GM12878 (cell line): ENCODE data around the gene DNAAF3. TPM values are rescaled to one million over a fixed set of nuclear protein-coding genes. Genes with fewer than 3 reads are reported as not detected.

Source experiments
- ATAC-seq: fragments of 200-7000 bp; cut with Tn5 transposase; 3 replicates; pipeline ENCODE4 v1.9.1; 2020; ENCODE audit warnings: mild to moderate bottlenecking, moderate library complexity
- BruUV-seq: library from RNA; stranded (reverse); fragments of 400-500 nt; replicated peaks from 2 replicates; lab custom pipeline; 2021; lab: Mats Ljungman, UMichigan
- CTCF ChIA-PET: fragments of 300-600 bp; sonication (Branson Sonifier 250); formaldehyde crosslinking; extraction: SDS; loops from one replicate; lab custom pipeline; 2021; ENCODE audit warnings: inconsistent platforms; lab: Yijun Ruan, JAX
- POLR2A ChIA-PET: fragments of 350-600 bp; formaldehyde crosslinking; extraction: SDS; loops from one replicate; lab custom pipeline; 2021; ENCODE audit warnings: inconsistent platforms; lab: Charles Lee
- RAD21 ChIA-PET: fragments of 300-600 bp; sonication (Branson Sonifier 250); formaldehyde crosslinking; loops from one replicate; lab custom pipeline; 2023; ENCODE audit warnings: antibody characterized with exemption; ENCODE audit not compliant: unreplicated experiment; lab: Charles Lee
- SMC1A ChIA-PET: fragments of 300-600 bp; sonication (Branson Sonifier 250); formaldehyde crosslinking; loops from one replicate; lab custom pipeline; 2023; ENCODE audit not compliant: unreplicated experiment, uncharacterized antibody; lab: Charles Lee
- DNase-seq: peaks from one replicate; pipeline ENCODE4 v3.0.0-alpha.2; 2011; ENCODE audit warnings: low read depth, low spot score
- FAIRE-seq: peaks from 3 replicates; lab custom pipeline; 2011; peaks lifted over from hg19 to GRCh38; lab: Jason Lieb, UNC
- H2AFZ ChIP-seq: 2 replicates; pipeline ENCODE4 v1.6.0; 2011; ENCODE audit warnings: low read depth, low read length, control low read depth; ENCODE audit not compliant: control insufficient read depth
- H3K27ac ChIP-seq: 2 replicates; pipeline ENCODE4 v1.5.1; 2011; ENCODE audit warnings: control low read depth; ENCODE audit not compliant: control insufficient read depth, insufficient read depth
- H3K27me3 ChIP-seq, 2 experiments: replicated peaks in 1 of 2; 2 replicates each; pipeline versions ENCODE4 v1.6.0 to v1.6.1; 2011; ENCODE audit warnings: low read length in 1 of 2; ENCODE audit not compliant: control insufficient read depth in 2 of 2, insufficient read depth in 2 of 2
- H3K36me3 ChIP-seq, 2 experiments: 2 replicates each; pipeline ENCODE4 v1.5.1; 2011; ENCODE audit warnings: low read length in 1 of 2; ENCODE audit not compliant: control insufficient read depth in 2 of 2, insufficient read depth in 2 of 2
- H3K4me1 ChIP-seq: 2 replicates; pipeline ENCODE4 v1.6.1; 2011; ENCODE audit warnings: mild to moderate bottlenecking, low read length, moderate library complexity, mixed read lengths; ENCODE audit not compliant: control insufficient read depth, insufficient read depth
- H3K4me2 ChIP-seq: 2 replicates; pipeline ENCODE4 v1.6.0; 2011; ENCODE audit warnings: control low read depth; ENCODE audit not compliant: control insufficient read depth, insufficient read depth
- H3K4me3 ChIP-seq: fragments of 200-600 bp; sonication (generic); 2 replicates; pipeline ENCODE4 v1.5.1; 2016
- H3K79me2 ChIP-seq: 2 replicates; pipeline ENCODE4 v1.6.0; 2011; ENCODE audit warnings: low read length; ENCODE audit not compliant: control insufficient read depth, insufficient read depth
- H3K9ac ChIP-seq: 2 replicates; pipeline ENCODE4 v1.8.0; 2011; ENCODE audit warnings: low read length, control low read depth, mixed read lengths; ENCODE audit not compliant: control insufficient read depth, insufficient read depth
- H3K9me3 ChIP-seq: replicated peaks from 3 replicates; pipeline ENCODE4 v1.5.1; 2011; ENCODE audit warnings: mild to moderate bottlenecking, low read length; ENCODE audit not compliant: control insufficient read depth, insufficient read depth
- H4K20me1 ChIP-seq: 2 replicates; pipeline ENCODE4 v1.6.0; 2011; ENCODE audit not compliant: control insufficient read depth, insufficient read depth
- BMI1 ChIP-seq: fragments of 450-650 bp; IDR thresholded peaks from 2 replicates; pipeline ENCODE4 v1.6.1; 2016; ENCODE audit warnings: mild to moderate bottlenecking, moderate library complexity, borderline replicate concordance
- CBFB ChIP-seq: IDR thresholded peaks from 2 replicates; pipeline ENCODE4 v1.6.1; 2016; ENCODE audit warnings: antibody characterized with exemption, low read depth
- CHD2 ChIP-seq: IDR thresholded peaks from 2 replicates; pipeline ENCODE4 v1.6.1; 2011; ENCODE audit warnings: low read depth, low read length, improper control_type of control experiment, borderline replicate concordance
- CTCF ChIP-seq, 3 experiments: IDR thresholded peaks in 2 of 3; conservative IDR thresholded peaks in 1 of 3; 2 replicates each; pipeline ENCODE4 v1.5.1; 2011; ENCODE audit warnings: low read depth in 3 of 3, low read length in 3 of 3, mild to moderate bottlenecking in 3 of 3, control low read depth in 2 of 3, moderate library complexity in 2 of 3, inconsistent platforms in 1 of 3, mixed read lengths in 1 of 3; ENCODE audit not compliant: control insufficient read depth in 2 of 3, insufficient read depth in 1 of 3; ENCODE audit errors: extremely low read depth in 1 of 3
- DPF2 ChIP-seq: fragments of 450-650 bp; IDR thresholded peaks from 2 replicates; pipeline ENCODE4 v1.6.1; 2017; ENCODE audit warnings: mild to moderate bottlenecking
- MTA3 ChIP-seq: IDR thresholded peaks from 2 replicates; pipeline ENCODE4 v1.6.1; 2012; ENCODE audit warnings: low read length, inconsistent platforms, borderline replicate concordance
- POLR2A ChIP-seq: IDR thresholded peaks from 2 replicates; pipeline ENCODE4 v1.6.1; 2011; ENCODE audit warnings: low read depth, mild to moderate bottlenecking, low read length
- RAD21 ChIP-seq: IDR thresholded peaks from 2 replicates; pipeline ENCODE4 v1.6.1; 2011; ENCODE audit warnings: mild to moderate bottlenecking, low read depth, low read length, moderate library complexity; ENCODE audit not compliant: insufficient read depth
- SMC3 ChIP-seq: IDR thresholded peaks from 2 replicates; pipeline ENCODE4 v1.6.1; 2011; ENCODE audit warnings: low read length, improper control_type of control experiment, borderline replicate concordance
- STAT3 ChIP-seq: IDR thresholded peaks from 2 replicates; pipeline ENCODE4 v1.6.1; 2011; ENCODE audit warnings: low read depth, low read length, improper control_type of control experiment
- SUZ12 ChIP-seq: fragments of 200-600 bp; sonication (generic); IDR thresholded peaks from one replicate; pipeline ENCODE4 v1.6.1; 2018; ENCODE audit warnings: antibody characterized with exemption, mild to moderate bottlenecking; ENCODE audit not compliant: unreplicated experiment
- ZNF207 ChIP-seq: fragments of 450-650 bp; IDR thresholded peaks from 2 replicates; pipeline ENCODE4 v1.6.1; 2014; ENCODE audit warnings: antibody characterized with exemption, mild to moderate bottlenecking, borderline replicate concordance
- WGBS: methylation state at CpG from one replicate; pipeline ENCODE4 v1.1.6; 2016; ENCODE audit warnings: low lambda C conversion rate; ENCODE audit not compliant: insufficient replicate concordance, insufficient coverage; ENCODE audit errors: missing lambda C conversion rate; 5-methylcytosine and 5-hydroxymethylcytosine counted together
- in situ Hi-C: fragments of 300-500 bp; cut with MboI; formaldehyde crosslinking; loops from 9 replicates; pipeline ENCODE4 v1.14.3; 2018; ENCODE audit warnings: mixed read lengths
- intact Hi-C: fragments of 100-400 bp; cut with micrococcal nuclease; formaldehyde crosslinking; loops from one replicate; pipeline ENCODE4 v1.14.2; 2022; ENCODE audit not compliant: unreplicated experiment
- polyA plus RNA-seq, 11 experiments: library from polyadenylated mRNA; depleted of rRNA in 4 of 11; unstranded in 6 of 11; stranded (reverse) in 5 of 11; fragments of >200 nt; fragmentation: Nextera tagmentation in 4 of 11; fragmentation: Illumina TruSeq in 1 of 11; extraction: Ambion mirVana in 4 of 11; extraction: Trizol in 1 of 11; gene quantifications; 1 replicate in 1 of 11; 2 replicates in 10 of 11; pipeline versions ENCODE4 v1.2.1 to v1.2.3, GENCODE V29; 2011 to 2016; ENCODE audit warnings: inconsistent platforms in 2 of 11, missing spikeins in 2 of 11, low read depth in 1 of 11
- total RNA-seq, 4 experiments: library from RNA; depleted of rRNA in 3 of 4; stranded (reverse); fragments of >200 nt in 3 of 4; fragmentation: Illumina TruSeq in 1 of 4; extraction: Trizol in 1 of 4; gene quantifications; 2 replicates each; pipeline versions ENCODE4 v1.2.1 to v1.2.3, GENCODE V29; 2013 to 2021

DNAAF3 gene
- total and polyA plus RNA-seq, 10 of the 15 experiments (the other 5 are each of a cell fraction or from before 2014, with no cell fraction given), result not detected

- in situ Hi-C loops (no loop called here), intact Hi-C loops (no loop called here)
- CTCF ChIA-PET, result interaction anchor here (0.6 to 2.0 kb wide), 6 partner anchors 11 to 357 kb away, joined by 3 to 11 read pairs (median 3); no protein-coding TSS in a partner anchor
- FAIRE-seq, result no peak
- DNase-seq, result no peak
- Histone ChIP-seq H3K4me3 (no peak overlapping the region), H2AFZ (no peak overlapping the region), H3K27ac (no peak overlapping the region), H3K4me2 (no peak overlapping the region), H3K79me2 (no peaks in the 10 kb centered on the region), H3K9ac (no peak overlapping the region), H3K36me3 (no peaks in the 10 kb centered on the region), H3K9me3 (no peaks in the 10 kb centered on the region; the same call in 2 of the 3 replicates), H3K27me3 (no peaks in the 10 kb centered on the region; a peak in 2 of 4 replicates), H4K20me1 (no peaks in the 10 kb centered on the region), H3K4me1 (no peaks in the 10 kb centered on the region)
- no peak for TF ChIP-seq BMI1
- TF ChIP-seq CHD2, result no peak
- no peak for TF ChIP-seq ZNF207
- RAD21 ChIA-PET, result interaction anchor here (0.6 to 1.3 kb wide), 2 partner anchors 13 to 485 kb away, joined by 3 read pairs; no protein-coding TSS in a partner anchor
- peak; percentile 19; the same call in 2 of the 3 replicates for ATAC-seq
- SMC1A ChIA-PET, result no interaction called here
- no TSS peak for BruUV-seq
- 30% methylated on average over 9 of the region's 27 CpGs for WGBS
- POLR2A ChIA-PET, result no interaction called here
Measured at GRCh38 chr19:55146705-55147273, 19.6 kb downstream of the DNAAF3 start.

GRCh38 chr19:55146078-55146704 lies 20.2 kb downstream of the DNAAF3 start:
- H4K20me1 ChIP-seq, result no peaks in the 10 kb centered on the region
- TF ChIP-seq DPF2 (no peak), CTCF (IDR thresholded peaks at IDR 0.05 in 2 of 3, conservative IDR thresholded peaks at IDR 0.05 in 1 of 3; ENCODE audit: control insufficient read depth in 2 of 3, extremely low read depth in 1 of 3, insufficient read depth in 1 of 3, low read depth in 3 of 3, low read length in 3 of 3) (peak; percentile 37 to 70 (median 45)), POLR2A (no peak), SUZ12 (peak; percentile 48), MTA3 (no peak), SMC3 (peak; percentile 28; the same call in 1 of the 2 replicates), RAD21 (peak; percentile 38; the same call in 1 of the 2 replicates), CBFB (no peak), STAT3 (no peak)
- POLR2A ChIA-PET, result no interaction called here
- FAIRE-seq (no peak), DNase-seq (no peak), ATAC-seq (peak; percentile 68)
- intact Hi-C loops (no loop called here), in situ Hi-C loops (no loop called here)
- no peak overlapping the region for H3K4me3 ChIP-seq
- no peaks in the 10 kb centered on the region for H3K4me1 ChIP-seq
- no peaks in the 10 kb centered on the region; a peak in 2 of 4 replicates for H3K27me3 ChIP-seq
- WGBS, result 0% methylated on average over 3 of the region's 41 CpGs
- H3K9ac ChIP-seq, result no peak overlapping the region
- RAD21 ChIA-PET, result interaction anchor here (1.3 kb wide), 1 partner anchor 486 kb away, joined by 3 read pairs; no protein-coding TSS in a partner anchor
- no peak overlapping the region for H3K27ac ChIP-seq
- H3K36me3 ChIP-seq, result no peaks in the 10 kb centered on the region
- BruUV-seq, result no TSS peak
- no peak overlapping the region for H3K4me2 ChIP-seq
- no peaks in the 10 kb centered on the region for H3K9me3 ChIP-seq
- SMC1A ChIA-PET, result no interaction called here
- CTCF ChIA-PET, result interaction anchor here (0.8 to 2.0 kb wide), 3 partner anchors 10 to 114 kb away, joined by 3 to 11 read pairs (median 3); no protein-coding TSS in a partner anchor
- H2AFZ ChIP-seq, result no peak overlapping the region
- no peaks in the 10 kb centered on the region for H3K79me2 ChIP-seq
